ENCODE data around the gene HTT.

DNA sequence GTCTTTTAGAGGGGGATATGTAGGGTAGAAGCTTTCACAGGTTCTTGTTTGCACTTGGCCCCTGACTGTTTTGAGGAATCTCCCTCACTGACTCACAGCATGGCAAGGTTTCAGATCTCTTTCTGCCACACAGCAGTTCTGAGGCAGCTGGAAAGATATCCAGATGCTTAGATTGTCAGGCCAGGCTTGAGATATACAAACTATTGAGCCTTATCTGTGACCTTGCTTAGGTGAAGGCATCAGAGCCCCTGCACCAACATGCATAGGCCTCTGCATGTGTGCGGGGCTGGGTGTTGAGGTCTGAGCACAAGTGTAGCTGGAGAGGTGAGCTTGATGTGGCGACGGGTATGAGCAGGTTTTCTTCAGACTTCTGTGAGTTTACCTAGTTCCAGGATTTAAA, 93.5 kb downstream of the HTT start:
- TF ChIP-seq, protein P1, sequence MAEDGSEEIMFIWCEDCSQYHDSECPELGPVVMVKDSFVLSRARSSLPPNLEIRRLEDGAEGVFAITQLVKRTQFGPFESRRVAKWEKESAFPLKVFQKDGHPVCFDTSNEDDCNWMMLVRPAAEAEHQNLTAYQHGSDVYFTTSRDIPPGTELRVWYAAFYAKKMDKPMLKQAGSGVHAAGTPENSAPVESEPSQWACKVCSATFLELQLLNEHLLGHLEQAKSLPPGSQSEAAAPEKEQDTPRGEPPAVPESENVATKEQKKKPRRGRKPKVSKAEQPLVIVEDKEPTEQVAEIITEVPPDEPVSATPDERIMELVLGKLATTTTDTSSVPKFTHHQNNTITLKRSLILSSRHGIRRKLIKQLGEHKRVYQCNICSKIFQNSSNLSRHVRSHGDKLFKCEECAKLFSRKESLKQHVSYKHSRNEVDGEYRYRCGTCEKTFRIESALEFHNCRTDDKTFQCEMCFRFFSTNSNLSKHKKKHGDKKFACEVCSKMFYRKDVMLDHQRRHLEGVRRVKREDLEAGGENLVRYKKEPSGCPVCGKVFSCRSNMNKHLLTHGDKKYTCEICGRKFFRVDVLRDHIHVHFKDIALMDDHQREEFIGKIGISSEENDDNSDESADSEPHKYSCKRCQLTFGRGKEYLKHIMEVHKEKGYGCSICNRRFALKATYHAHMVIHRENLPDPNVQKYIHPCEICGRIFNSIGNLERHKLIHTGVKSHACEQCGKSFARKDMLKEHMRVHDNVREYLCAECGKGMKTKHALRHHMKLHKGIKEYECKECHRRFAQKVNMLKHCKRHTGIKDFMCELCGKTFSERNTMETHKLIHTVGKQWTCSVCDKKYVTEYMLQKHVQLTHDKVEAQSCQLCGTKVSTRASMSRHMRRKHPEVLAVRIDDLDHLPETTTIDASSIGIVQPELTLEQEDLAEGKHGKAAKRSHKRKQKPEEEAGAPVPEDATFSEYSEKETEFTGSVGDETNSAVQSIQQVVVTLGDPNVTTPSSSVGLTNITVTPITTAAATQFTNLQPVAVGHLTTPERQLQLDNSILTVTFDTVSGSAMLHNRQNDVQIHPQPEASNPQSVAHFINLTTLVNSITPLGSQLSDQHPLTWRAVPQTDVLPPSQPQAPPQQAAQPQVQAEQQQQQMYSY (CRISPR knock-in tag; IDR thresholded peaks at IDR 0.05) = no peak
- TF ChIP-seq, protein P2, sequence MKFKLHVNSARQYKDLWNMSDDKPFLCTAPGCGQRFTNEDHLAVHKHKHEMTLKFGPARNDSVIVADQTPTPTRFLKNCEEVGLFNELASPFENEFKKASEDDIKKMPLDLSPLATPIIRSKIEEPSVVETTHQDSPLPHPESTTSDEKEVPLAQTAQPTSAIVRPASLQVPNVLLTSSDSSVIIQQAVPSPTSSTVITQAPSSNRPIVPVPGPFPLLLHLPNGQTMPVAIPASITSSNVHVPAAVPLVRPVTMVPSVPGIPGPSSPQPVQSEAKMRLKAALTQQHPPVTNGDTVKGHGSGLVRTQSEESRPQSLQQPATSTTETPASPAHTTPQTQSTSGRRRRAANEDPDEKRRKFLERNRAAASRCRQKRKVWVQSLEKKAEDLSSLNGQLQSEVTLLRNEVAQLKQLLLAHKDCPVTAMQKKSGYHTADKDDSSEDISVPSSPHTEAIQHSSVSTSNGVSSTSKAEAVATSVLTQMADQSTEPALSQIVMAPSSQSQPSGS (CRISPR knock-in tag; IDR thresholded peaks at IDR 0.05; ENCODE audit: borderline replicate concordance, low read depth) = no peak
- TF ChIP-seq, protein P3, sequence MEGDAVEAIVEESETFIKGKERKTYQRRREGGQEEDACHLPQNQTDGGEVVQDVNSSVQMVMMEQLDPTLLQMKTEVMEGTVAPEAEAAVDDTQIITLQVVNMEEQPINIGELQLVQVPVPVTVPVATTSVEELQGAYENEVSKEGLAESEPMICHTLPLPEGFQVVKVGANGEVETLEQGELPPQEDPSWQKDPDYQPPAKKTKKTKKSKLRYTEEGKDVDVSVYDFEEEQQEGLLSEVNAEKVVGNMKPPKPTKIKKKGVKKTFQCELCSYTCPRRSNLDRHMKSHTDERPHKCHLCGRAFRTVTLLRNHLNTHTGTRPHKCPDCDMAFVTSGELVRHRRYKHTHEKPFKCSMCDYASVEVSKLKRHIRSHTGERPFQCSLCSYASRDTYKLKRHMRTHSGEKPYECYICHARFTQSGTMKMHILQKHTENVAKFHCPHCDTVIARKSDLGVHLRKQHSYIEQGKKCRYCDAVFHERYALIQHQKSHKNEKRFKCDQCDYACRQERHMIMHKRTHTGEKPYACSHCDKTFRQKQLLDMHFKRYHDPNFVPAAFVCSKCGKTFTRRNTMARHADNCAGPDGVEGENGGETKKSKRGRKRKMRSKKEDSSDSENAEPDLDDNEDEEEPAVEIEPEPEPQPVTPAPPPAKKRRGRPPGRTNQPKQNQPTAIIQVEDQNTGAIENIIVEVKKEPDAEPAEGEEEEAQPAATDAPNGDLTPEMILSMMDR (IDR thresholded peaks at IDR 0.05) = no peak
- TF ChIP-seq ATF1 (CRISPR knock-in tag; IDR thresholded peaks at IDR 0.05) (no peak), ESRRA (CRISPR knock-in tag; IDR thresholded peaks at IDR 0.05; ENCODE audit: borderline replicate concordance) (no peak), NR3C1 (CRISPR knock-in tag; conservative IDR thresholded peaks at IDR 0.05; ENCODE audit: low read depth) (no peak), ZNF219 (CRISPR knock-in tag; IDR thresholded peaks at IDR 0.05; ENCODE audit: borderline replicate concordance) (no peak)
- TF ChIP-seq, protein P4, sequence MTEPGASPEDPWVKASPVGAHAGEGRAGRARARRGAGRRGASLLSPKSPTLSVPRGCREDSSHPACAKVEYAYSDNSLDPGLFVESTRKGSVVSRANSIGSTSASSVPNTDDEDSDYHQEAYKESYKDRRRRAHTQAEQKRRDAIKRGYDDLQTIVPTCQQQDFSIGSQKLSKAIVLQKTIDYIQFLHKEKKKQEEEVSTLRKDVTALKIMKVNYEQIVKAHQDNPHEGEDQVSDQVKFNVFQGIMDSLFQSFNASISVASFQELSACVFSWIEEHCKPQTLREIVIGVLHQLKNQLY (CRISPR knock-in tag; IDR thresholded peaks at IDR 0.05) = no peak
- TF ChIP-seq, protein P5, sequence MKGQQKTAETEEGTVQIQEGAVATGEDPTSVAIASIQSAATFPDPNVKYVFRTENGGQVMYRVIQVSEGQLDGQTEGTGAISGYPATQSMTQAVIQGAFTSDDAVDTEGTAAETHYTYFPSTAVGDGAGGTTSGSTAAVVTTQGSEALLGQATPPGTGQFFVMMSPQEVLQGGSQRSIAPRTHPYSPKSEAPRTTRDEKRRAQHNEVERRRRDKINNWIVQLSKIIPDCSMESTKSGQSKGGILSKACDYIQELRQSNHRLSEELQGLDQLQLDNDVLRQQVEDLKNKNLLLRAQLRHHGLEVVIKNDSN (CRISPR knock-in tag; IDR thresholded peaks at IDR 0.05) = no peak
- TF ChIP-seq, protein P6, sequence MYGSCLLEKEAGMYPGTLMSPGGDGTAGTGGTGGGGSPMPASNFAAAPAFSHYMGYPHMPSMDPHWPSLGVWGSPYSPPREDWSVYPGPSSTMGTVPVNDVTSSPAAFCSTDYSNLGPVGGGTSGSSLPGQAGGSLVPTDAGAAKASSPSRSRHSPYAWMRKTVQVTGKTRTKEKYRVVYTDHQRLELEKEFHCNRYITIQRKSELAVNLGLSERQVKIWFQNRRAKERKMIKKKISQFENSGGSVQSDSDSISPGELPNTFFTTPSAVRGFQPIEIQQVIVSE (CRISPR knock-in tag; IDR thresholded peaks at IDR 0.05; ENCODE audit: borderline replicate concordance) = no peak

Measured in WTC11 (cell line).